ENCODE measurements around the gene SAV1. TPM values are rescaled to one million over a fixed set of nuclear protein-coding genes. Genes with fewer than 3 reads are reported as not detected.

The SAV1 gene
- total and polyA plus RNA-seq, 10 of the 15 experiments (the other 5 are each of a cell fraction or from before 2014, with no cell fraction given): 10.1 to 29.1 (median 20.4) TPM

DNA sequence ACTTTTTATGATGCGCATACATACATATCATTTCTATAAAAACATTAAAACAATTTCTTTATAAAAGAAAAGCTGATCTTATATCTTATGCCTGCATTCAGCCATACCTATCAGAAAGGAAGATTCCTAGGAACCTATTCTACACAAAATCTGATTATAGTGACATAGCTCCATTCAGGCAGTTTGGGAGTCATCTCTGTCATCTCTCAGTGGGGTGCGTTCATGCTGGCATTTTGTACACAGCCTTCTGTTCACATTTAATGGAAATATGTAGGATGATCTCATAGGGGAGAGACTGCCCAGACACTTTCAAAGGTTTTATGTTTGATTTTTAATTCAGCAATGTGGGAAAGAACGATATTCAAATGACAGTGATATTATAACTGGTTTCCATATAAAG lies 55.3 kb downstream of the SAV1 start:
- TF ChIP-seq EZH2 (IDR thresholded peaks at IDR 0.05; ENCODE audit: borderline replicate concordance, control insufficient read depth, low read depth, low read length): no peak
- TF ChIP-seq BMI1 (IDR thresholded peaks at IDR 0.05; ENCODE audit: borderline replicate concordance): no peak
- TF ChIP-seq ZNF622 (IDR thresholded peaks at IDR 0.05): no peak
- no peak for TF ChIP-seq CHD2 (IDR thresholded peaks at IDR 0.05; ENCODE audit: borderline replicate concordance, low read depth, low read length)
- TF ChIP-seq, protein P1, sequence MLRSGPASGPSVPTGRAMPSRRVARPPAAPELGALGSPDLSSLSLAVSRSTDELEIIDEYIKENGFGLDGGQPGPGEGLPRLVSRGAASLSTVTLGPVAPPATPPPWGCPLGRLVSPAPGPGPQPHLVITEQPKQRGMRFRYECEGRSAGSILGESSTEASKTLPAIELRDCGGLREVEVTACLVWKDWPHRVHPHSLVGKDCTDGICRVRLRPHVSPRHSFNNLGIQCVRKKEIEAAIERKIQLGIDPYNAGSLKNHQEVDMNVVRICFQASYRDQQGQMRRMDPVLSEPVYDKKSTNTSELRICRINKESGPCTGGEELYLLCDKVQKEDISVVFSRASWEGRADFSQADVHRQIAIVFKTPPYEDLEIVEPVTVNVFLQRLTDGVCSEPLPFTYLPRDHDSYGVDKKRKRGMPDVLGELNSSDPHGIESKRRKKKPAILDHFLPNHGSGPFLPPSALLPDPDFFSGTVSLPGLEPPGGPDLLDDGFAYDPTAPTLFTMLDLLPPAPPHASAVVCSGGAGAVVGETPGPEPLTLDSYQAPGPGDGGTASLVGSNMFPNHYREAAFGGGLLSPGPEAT (IDR thresholded peaks at IDR 0.05; ENCODE audit: low read depth): no peak
- TF ChIP-seq, protein P2, sequence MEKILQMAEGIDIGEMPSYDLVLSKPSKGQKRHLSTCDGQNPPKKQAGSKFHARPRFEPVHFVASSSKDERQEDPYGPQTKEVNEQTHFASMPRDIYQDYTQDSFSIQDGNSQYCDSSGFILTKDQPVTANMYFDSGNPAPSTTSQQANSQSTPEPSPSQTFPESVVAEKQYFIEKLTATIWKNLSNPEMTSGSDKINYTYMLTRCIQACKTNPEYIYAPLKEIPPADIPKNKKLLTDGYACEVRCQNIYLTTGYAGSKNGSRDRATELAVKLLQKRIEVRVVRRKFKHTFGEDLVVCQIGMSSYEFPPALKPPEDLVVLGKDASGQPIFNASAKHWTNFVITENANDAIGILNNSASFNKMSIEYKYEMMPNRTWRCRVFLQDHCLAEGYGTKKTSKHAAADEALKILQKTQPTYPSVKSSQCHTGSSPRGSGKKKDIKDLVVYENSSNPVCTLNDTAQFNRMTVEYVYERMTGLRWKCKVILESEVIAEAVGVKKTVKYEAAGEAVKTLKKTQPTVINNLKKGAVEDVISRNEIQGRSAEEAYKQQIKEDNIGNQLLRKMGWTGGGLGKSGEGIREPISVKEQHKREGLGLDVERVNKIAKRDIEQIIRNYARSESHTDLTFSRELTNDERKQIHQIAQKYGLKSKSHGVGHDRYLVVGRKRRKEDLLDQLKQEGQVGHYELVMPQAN (conservative IDR thresholded peaks at IDR 0.05): no peak
- TF ChIP-seq CEBPB (IDR thresholded peaks at IDR 0.05; ENCODE audit: borderline replicate concordance in 1 of 2, low read depth in 2 of 2, low read length in 2 of 2): no peak
- TF ChIP-seq HDAC6 (IDR thresholded peaks at IDR 0.05; ENCODE audit: unreplicated experiment): no peak
- TF ChIP-seq NFYB (IDR thresholded peaks at IDR 0.05; ENCODE audit: insufficient read depth, low read depth, low read length): no peak
- no peaks in the 10 kb centered on the region for H3K4me1 ChIP-seq (ENCODE audit: control insufficient read depth, insufficient read depth, low read length)
- H3K4me3 ChIP-seq: no peak overlapping the region
- ChIA-PET RAD21 (ENCODE audit: unreplicated experiment) (no interaction called here), SMC1A (ENCODE audit: uncharacterized antibody, unreplicated experiment) (interaction anchor here (1.7 kb wide), 1 partner anchor 18 kb away, joined by 5 read pairs; no protein-coding TSS in a partner anchor), POLR2A (no interaction called here), CTCF (interaction anchor here (0.6 to 0.9 kb wide), 2 partner anchors 164 to 1484 kb away, joined by 3 read pairs; no protein-coding TSS in a partner anchor)
- no peak overlapping the region for H3K4me2 ChIP-seq (ENCODE audit: control insufficient read depth, insufficient read depth)
- H3K36me3 ChIP-seq (ENCODE audit: control insufficient read depth in 2 of 2, insufficient read depth in 2 of 2, low read length in 1 of 2): no peaks in the 10 kb centered on the region
- no peak for ATAC-seq
- H4K20me1 ChIP-seq (ENCODE audit: control insufficient read depth, insufficient read depth): no peaks in the 10 kb centered on the region
- BruUV-seq (replicated peaks): no TSS peak
- no peak for FAIRE-seq
- no peaks in the 10 kb centered on the region for H3K79me2 ChIP-seq (ENCODE audit: control insufficient read depth, insufficient read depth, low read length)
- DNase-seq (ENCODE audit: low read depth, low spot score): no peak
- no peak overlapping the region for H3K9ac ChIP-seq (ENCODE audit: control insufficient read depth, insufficient read depth, low read length)
- H3K9me3 ChIP-seq (replicated peaks; ENCODE audit: control insufficient read depth, insufficient read depth, low read length): no peaks in the 10 kb centered on the region
- intact Hi-C loops (cut with micrococcal nuclease; ENCODE audit: unreplicated experiment) (no loop called here), in situ Hi-C loops (cut with MboI) (loop anchor here (25.0 kb wide), 1 partner anchor 249 kb away; the partner anchor contains the start of gene ABHD12B)
- no peak overlapping the region for H2AFZ ChIP-seq (ENCODE audit: control insufficient read depth, low read depth, low read length)
- no peak overlapping the region for H3K27ac ChIP-seq (ENCODE audit: control insufficient read depth, insufficient read depth)
- WGBS (ENCODE audit: insufficient coverage, insufficient replicate concordance, low lambda C conversion rate, missing lambda C conversion rate): 95% methylated on average over 3 of the region's 3 CpGs
- no peaks in the 10 kb centered on the region; a peak in 1 of 4 replicates for H3K27me3 ChIP-seq (replicated peaks in 1 of 2; ENCODE audit: control insufficient read depth in 2 of 2, insufficient read depth in 2 of 2, low read length in 1 of 2)

Data from GM12878 (cell line).